Stimulated activated effector memory CD8-positive, alpha-beta T cell treated with anti-CD3 and anti-CD28 coated beads, Interleukin-12 subunit alpha, Interleukin-12 subunit beta, amount 100 ng/mL, for 72 hours (primary cell): ENCODE data around the gene POU2F2.

ENCODE experiments used
- ATAC-seq: fragments of 150-1000 bp; cut with Tn5 transposase; 2 replicates; pipeline ENCODE4 v1.10.0; 2021
- DNase-seq, 2 donors: peaks; one replicate each; pipeline ENCODE4 v3.0.0; 2021 to 2022; ENCODE audit warnings: low spot score in 2 of 2
- H3K27ac Mint-ChIP-seq: one replicate; pipeline ENCODE4 v1.8.0; 2022; ENCODE audit warnings: mild to moderate bottlenecking, mixed read lengths
- H3K36me3 Mint-ChIP-seq: one replicate; pipeline ENCODE4 v1.8.0; 2022; ENCODE audit warnings: mild to moderate bottlenecking, mixed read lengths
- H3K4me1 Mint-ChIP-seq: one replicate; pipeline ENCODE4 v1.8.0; 2022; ENCODE audit warnings: mixed read lengths
- H3K4me3 Mint-ChIP-seq: one replicate; pipeline ENCODE4 v1.8.0; 2022; ENCODE audit warnings: mild to moderate bottlenecking, mixed read lengths
- H3K9me3 Mint-ChIP-seq: one replicate; pipeline ENCODE4 v1.8.0; 2022; ENCODE audit warnings: mixed read lengths

POU2F2 gene

GRCh38 chr19:42075364-42075615 is 57.0 kb downstream of the POU2F2 start:
- H3K4me3 Mint-ChIP-seq, result peak overlapping the region; percentile 100
- peak overlapping the region; percentile 100 for H3K27ac Mint-ChIP-seq
- H3K36me3 Mint-ChIP-seq, result peaks cover 49% of the 10 kb centered on the region
- peaks cover 45% of the 10 kb centered on the region for H3K4me1 Mint-ChIP-seq
- no peaks in the 10 kb centered on the region for H3K9me3 Mint-ChIP-seq
- DNase-seq, result no peak
- ATAC-seq, result peak; percentile 0

- peak overlapping the region; percentile 100 for H3K4me3 Mint-ChIP-seq
- H3K36me3 Mint-ChIP-seq, result peaks cover 43% of the 10 kb centered on the region
- DNase-seq (peak; percentile 14 to 69), ATAC-seq (no peak)
- H3K4me1 Mint-ChIP-seq, result peaks cover 45% of the 10 kb centered on the region
- peak overlapping the region; percentile 100 for H3K27ac Mint-ChIP-seq
- no peaks in the 10 kb centered on the region for H3K9me3 Mint-ChIP-seq
These were observed 57.5 kb downstream of the POU2F2 start for GRCh38 chr19:42074513-42075363.

GRCh38 chr19:42071247-42071646 is 61.0 kb downstream of the POU2F2 start:
- ATAC-seq (no peak), DNase-seq (no peak)
- Mint-ChIP-seq H3K27ac (no peak overlapping the region), H3K36me3 (peaks cover 12% of the 10 kb centered on the region), H3K4me3 (no peak overlapping the region), H3K9me3 (no peaks in the 10 kb centered on the region), H3K4me1 (peaks cover 14% of the 10 kb centered on the region)

GRCh38 chr19:42069619-42070351 is 62.5 kb downstream of the POU2F2 start, which contains the start of gene GRIK5:
GRIK5 (minus strand) TSS chr19:42070206; CDS start chr19:42065770, 4,436 bp downstream.
- ATAC-seq (no peak), DNase-seq (no peak)
- no peaks in the 10 kb centered on the region for H3K36me3 Mint-ChIP-seq
- no peak within 1 kb of the TSS for H3K27ac Mint-ChIP-seq
- H3K9me3 Mint-ChIP-seq, result no peaks in the 10 kb centered on the region
- H3K4me3 Mint-ChIP-seq, result no peak within 1 kb of the TSS
- no peaks in the 10 kb centered on the region for H3K4me1 Mint-ChIP-seq

GRCh38 chr19:42068756-42069571 is 63.3 kb downstream of the POU2F2 start:
- ATAC-seq, result peak; percentile 15
- no peak for DNase-seq
- no peaks in the 10 kb centered on the region for H3K9me3 Mint-ChIP-seq
- H3K4me1 Mint-ChIP-seq, result no peaks in the 10 kb centered on the region
- no peaks in the 10 kb centered on the region for H3K36me3 Mint-ChIP-seq
- H3K27ac Mint-ChIP-seq, result no peak overlapping the region
- H3K4me3 Mint-ChIP-seq, result no peak overlapping the region

GRCh38 chr19:42068361-42068755 is 63.9 kb downstream of the POU2F2 start:
- ATAC-seq (no peak), DNase-seq (no peak)
- Mint-ChIP-seq H3K36me3 (no peaks in the 10 kb centered on the region), H3K4me3 (no peak overlapping the region), H3K4me1 (no peaks in the 10 kb centered on the region), H3K27ac (no peak overlapping the region), H3K9me3 (no peaks in the 10 kb centered on the region)

GRCh38 chr19:42067315-42067888 is 64.8 kb downstream of the POU2F2 start:
- DNase-seq (no peak), ATAC-seq (peak; percentile 16)
- Mint-ChIP-seq H3K27ac (no peak overlapping the region), H3K4me1 (no peaks in the 10 kb centered on the region), H3K36me3 (no peaks in the 10 kb centered on the region), H3K4me3 (no peak overlapping the region), H3K9me3 (no peaks in the 10 kb centered on the region)

- no peak for ATAC-seq
- Mint-ChIP-seq H3K27ac (no peak overlapping the region), H3K4me3 (no peak overlapping the region), H3K36me3 (no peaks in the 10 kb centered on the region), H3K9me3 (no peaks in the 10 kb centered on the region), H3K4me1 (no peaks in the 10 kb centered on the region)
- no peak for DNase-seq
These were observed 66.0 kb downstream of the POU2F2 start for GRCh38 chr19:42066075-42066754.

- H3K36me3 Mint-ChIP-seq, result no peaks in the 10 kb centered on the region
- no peak for ATAC-seq
- no peak overlapping the region for H3K4me3 Mint-ChIP-seq
- no peak for DNase-seq
- H3K4me1 Mint-ChIP-seq, result no peaks in the 10 kb centered on the region
- H3K9me3 Mint-ChIP-seq, result no peaks in the 10 kb centered on the region
- H3K27ac Mint-ChIP-seq, result no peak overlapping the region
These were observed 66.7 kb downstream of the POU2F2 start for GRCh38 chr19:42065511-42065910.

GRCh38 chr19:42065051-42065450 is 67.2 kb downstream of the POU2F2 start:
- Mint-ChIP-seq H3K36me3 (no peaks in the 10 kb centered on the region), H3K4me1 (no peaks in the 10 kb centered on the region), H3K4me3 (no peak overlapping the region), H3K9me3 (no peaks in the 10 kb centered on the region), H3K27ac (no peak overlapping the region)
- DNase-seq (no peak), ATAC-seq (no peak)

GRCh38 chr19:42064432-42064831 is 67.8 kb downstream of the POU2F2 start:
- DNase-seq (no peak), ATAC-seq (no peak)
- H3K4me1 Mint-ChIP-seq, result no peaks in the 10 kb centered on the region
- no peak overlapping the region for H3K27ac Mint-ChIP-seq
- no peaks in the 10 kb centered on the region for H3K9me3 Mint-ChIP-seq
- no peaks in the 10 kb centered on the region for H3K36me3 Mint-ChIP-seq
- H3K4me3 Mint-ChIP-seq, result no peak overlapping the region

- no peak overlapping the region for H3K4me3 Mint-ChIP-seq
- ATAC-seq (no peak), DNase-seq (no peak)
- H3K9me3 Mint-ChIP-seq, result no peaks in the 10 kb centered on the region
- H3K36me3 Mint-ChIP-seq, result no peaks in the 10 kb centered on the region
- H3K4me1 Mint-ChIP-seq, result no peaks in the 10 kb centered on the region
- no peak overlapping the region for H3K27ac Mint-ChIP-seq
These were observed 69.9 kb downstream of the POU2F2 start for GRCh38 chr19:42062381-42062780.

GRCh38 chr19:42060117-42060516 is 72.1 kb downstream of the POU2F2 start:
- H3K4me3 Mint-ChIP-seq, result no peak overlapping the region
- ATAC-seq (no peak), DNase-seq (no peak)
- no peak overlapping the region for H3K27ac Mint-ChIP-seq
- no peaks in the 10 kb centered on the region for H3K9me3 Mint-ChIP-seq
- H3K36me3 Mint-ChIP-seq, result no peaks in the 10 kb centered on the region
- H3K4me1 Mint-ChIP-seq, result no peaks in the 10 kb centered on the region

GRCh38 chr19:42059196-42059595 is 73.0 kb downstream of the POU2F2 start:
- Mint-ChIP-seq H3K9me3 (no peaks in the 10 kb centered on the region), H3K4me3 (no peak overlapping the region), H3K4me1 (no peaks in the 10 kb centered on the region), H3K36me3 (no peaks in the 10 kb centered on the region), H3K27ac (no peak overlapping the region)
- no peak for DNase-seq
- no peak for ATAC-seq

- no peaks in the 10 kb centered on the region for H3K36me3 Mint-ChIP-seq
- H3K4me3 Mint-ChIP-seq, result no peak overlapping the region
- no peak overlapping the region for H3K27ac Mint-ChIP-seq
- DNase-seq (no peak), ATAC-seq (no peak)
- H3K4me1 Mint-ChIP-seq, result no peaks in the 10 kb centered on the region
- no peaks in the 10 kb centered on the region for H3K9me3 Mint-ChIP-seq
These were observed 74.4 kb downstream of the POU2F2 start for GRCh38 chr19:42057846-42058245.
